ENCODE results near the gene MATN1.
"Not testable (repeated sequence)": the region's sequence is repeated elsewhere in the genome, so short reads cannot be mapped to it uniquely, and the experiment has no call there.

MATN1 gene

GRCh38 chr1:30723331-30723755 lies at the start of gene MATN1:
TSS of gene MATN1 (minus strand) at chr1:30723585. CDS start at chr1:30723551, 34 bp downstream.
- no peak for DNase-seq (ENCODE audit: extremely low read depth in 1 of 2, low read depth in 1 of 2)

GRCh38 chr1:30771005-30771404 lies 47.6 kb upstream of the MATN1 start:
- no peak for DNase-seq (ENCODE audit: extremely low read depth in 1 of 2, low read depth in 1 of 2)

- DNase-seq (ENCODE audit: extremely low read depth in 1 of 2, low read depth in 1 of 2) = no peak
These were observed 46.8 kb upstream of the MATN1 start for GRCh38 chr1:30770150-30770549.

GRCh38 chr1:30768830-30769718 lies 45.7 kb upstream of the MATN1 start:
- DNase-seq (ENCODE audit: extremely low read depth in 1 of 2, low read depth in 1 of 2) = no peak

- no peak for DNase-seq (ENCODE audit: extremely low read depth in 1 of 2, low read depth in 1 of 2)
These were observed 44.9 kb upstream of the MATN1 start for GRCh38 chr1:30768159-30768829.

- DNase-seq (ENCODE audit: extremely low read depth in 1 of 2, low read depth in 1 of 2) = not testable (repeated sequence)
These were observed 43.6 kb upstream of the MATN1 start for GRCh38 chr1:30766948-30767347.

- DNase-seq (ENCODE audit: extremely low read depth in 1 of 2, low read depth in 1 of 2) = no peak
These were observed 42.4 kb upstream of the MATN1 start for GRCh38 chr1:30765556-30766434.

GRCh38 chr1:30764939-30765555 lies 41.7 kb upstream of the MATN1 start:
- no peak for DNase-seq (ENCODE audit: extremely low read depth in 1 of 2, low read depth in 1 of 2)

GRCh38 chr1:30764396-30764795 lies 41.0 kb upstream of the MATN1 start:
- no peak for DNase-seq (ENCODE audit: extremely low read depth in 1 of 2, low read depth in 1 of 2)

- DNase-seq (ENCODE audit: extremely low read depth in 1 of 2, low read depth in 1 of 2) = no peak
These were observed 40.4 kb upstream of the MATN1 start for GRCh38 chr1:30763651-30764248.

- DNase-seq (ENCODE audit: extremely low read depth in 1 of 2, low read depth in 1 of 2) = no peak
These were observed 39.7 kb upstream of the MATN1 start for GRCh38 chr1:30762930-30763650.

GRCh38 chr1:30762152-30762929 lies 39.0 kb upstream of the MATN1 start:
- no peak for DNase-seq (ENCODE audit: extremely low read depth in 1 of 2, low read depth in 1 of 2)

- no peak for DNase-seq (ENCODE audit: extremely low read depth in 1 of 2, low read depth in 1 of 2)
These were observed 38.2 kb upstream of the MATN1 start for GRCh38 chr1:30761381-30762151.

- no peak for DNase-seq (ENCODE audit: extremely low read depth in 1 of 2, low read depth in 1 of 2)
These were observed 37.4 kb upstream of the MATN1 start for GRCh38 chr1:30760596-30761324.

GRCh38 chr1:30759718-30760281 lies 36.4 kb upstream of the MATN1 start:
- no peak for DNase-seq (ENCODE audit: extremely low read depth in 1 of 2, low read depth in 1 of 2)

GRCh38 chr1:30758785-30759380 lies 35.5 kb upstream of the MATN1 start:
- no peak for DNase-seq (ENCODE audit: extremely low read depth in 1 of 2, low read depth in 1 of 2)

All from stimulated activated CD8-positive, alpha-beta memory T cell treated with anti-CD3 and anti-CD28 coated beads, Interleukin-7, amount 100 ng/mL, for 48 hours (primary cell).